Fibroblast of lung (primary cell): ENCODE data around the gene UNC13B.

Source experiments
- EZH2 ChIP-seq: IDR thresholded peaks from 2 replicates; pipeline ENCODE4 v1.5.1; 2012; ENCODE audit warnings: low read length, control low read depth, mild to moderate bottlenecking; ENCODE audit errors: missing control alignments
- TF ChIP-seq, protein P1 (sequence below), 2 donors: IDR thresholded peaks in 1 of 2; conservative IDR thresholded peaks in 1 of 2; 1 replicate in 1 of 2; 2 replicates in 1 of 2; pipeline ENCODE4 v1.5.1; 2011 to 2012; ENCODE audit warnings: low read length in 2 of 2, control low read depth in 1 of 2, inconsistent platforms in 1 of 2, low read depth in 1 of 2, mild to moderate bottlenecking in 1 of 2

DNA sequence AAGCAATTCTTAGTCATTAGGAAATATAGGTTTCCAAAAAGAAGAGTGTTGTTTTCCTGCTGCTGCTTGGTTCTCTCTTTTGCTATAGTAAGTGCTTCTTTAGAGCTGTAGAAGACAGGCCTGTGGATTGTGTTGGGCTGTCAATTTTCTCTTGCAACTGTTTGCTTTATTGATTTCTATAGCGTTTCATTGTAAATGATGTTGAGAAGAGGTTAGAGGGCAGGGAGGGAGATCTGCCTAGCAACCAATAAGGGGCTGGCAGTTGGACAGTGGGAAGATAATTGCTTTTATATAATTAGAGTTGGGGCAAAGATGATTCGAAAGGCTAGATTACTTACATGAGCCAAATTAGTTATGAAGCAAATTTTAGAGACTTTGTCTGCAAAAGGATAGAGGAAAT lies 11.1 kb downstream of the UNC13B start:
- no peak for TF ChIP-seq EZH2
- TF ChIP-seq, protein P1, sequence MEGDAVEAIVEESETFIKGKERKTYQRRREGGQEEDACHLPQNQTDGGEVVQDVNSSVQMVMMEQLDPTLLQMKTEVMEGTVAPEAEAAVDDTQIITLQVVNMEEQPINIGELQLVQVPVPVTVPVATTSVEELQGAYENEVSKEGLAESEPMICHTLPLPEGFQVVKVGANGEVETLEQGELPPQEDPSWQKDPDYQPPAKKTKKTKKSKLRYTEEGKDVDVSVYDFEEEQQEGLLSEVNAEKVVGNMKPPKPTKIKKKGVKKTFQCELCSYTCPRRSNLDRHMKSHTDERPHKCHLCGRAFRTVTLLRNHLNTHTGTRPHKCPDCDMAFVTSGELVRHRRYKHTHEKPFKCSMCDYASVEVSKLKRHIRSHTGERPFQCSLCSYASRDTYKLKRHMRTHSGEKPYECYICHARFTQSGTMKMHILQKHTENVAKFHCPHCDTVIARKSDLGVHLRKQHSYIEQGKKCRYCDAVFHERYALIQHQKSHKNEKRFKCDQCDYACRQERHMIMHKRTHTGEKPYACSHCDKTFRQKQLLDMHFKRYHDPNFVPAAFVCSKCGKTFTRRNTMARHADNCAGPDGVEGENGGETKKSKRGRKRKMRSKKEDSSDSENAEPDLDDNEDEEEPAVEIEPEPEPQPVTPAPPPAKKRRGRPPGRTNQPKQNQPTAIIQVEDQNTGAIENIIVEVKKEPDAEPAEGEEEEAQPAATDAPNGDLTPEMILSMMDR (conservative IDR thresholded peaks at IDR 0.05 in 1 of 2, IDR thresholded peaks at IDR 0.05 in 1 of 2; ENCODE audit: low read depth in 1 of 2, low read length in 2 of 2): no peak
